ENCODE measurements around the gene IL1B.
"Not testable (repeated sequence)": the region's sequence is repeated elsewhere in the genome, so short reads cannot be mapped to it uniquely, and the experiment has no call there.

IL1B gene

GRCh38 chr2:112849956-112850355 is 13.4 kb upstream of the IL1B start:
- no peak for DNase-seq

DNA sequence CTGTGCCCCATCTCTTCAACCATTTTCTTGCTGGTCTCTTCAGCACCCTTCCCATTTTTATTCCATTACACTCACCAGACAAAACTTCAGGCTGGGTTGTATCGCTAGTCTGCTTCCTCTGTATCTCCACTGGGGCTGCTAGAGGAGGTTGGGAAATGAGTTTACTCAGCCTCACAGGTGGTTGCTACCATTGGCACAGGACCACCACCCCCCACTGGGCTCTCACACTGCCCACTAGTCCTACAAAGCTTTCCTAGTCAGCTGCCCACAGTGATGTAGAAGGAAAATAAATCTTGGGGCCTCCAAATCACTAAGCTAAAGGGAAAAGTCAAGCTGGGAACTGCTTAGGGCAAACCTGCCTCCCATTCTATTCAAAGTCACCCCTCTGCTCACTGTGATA is 12.3 kb upstream of the IL1B start:
- DNase-seq, result no peak

DNA sequence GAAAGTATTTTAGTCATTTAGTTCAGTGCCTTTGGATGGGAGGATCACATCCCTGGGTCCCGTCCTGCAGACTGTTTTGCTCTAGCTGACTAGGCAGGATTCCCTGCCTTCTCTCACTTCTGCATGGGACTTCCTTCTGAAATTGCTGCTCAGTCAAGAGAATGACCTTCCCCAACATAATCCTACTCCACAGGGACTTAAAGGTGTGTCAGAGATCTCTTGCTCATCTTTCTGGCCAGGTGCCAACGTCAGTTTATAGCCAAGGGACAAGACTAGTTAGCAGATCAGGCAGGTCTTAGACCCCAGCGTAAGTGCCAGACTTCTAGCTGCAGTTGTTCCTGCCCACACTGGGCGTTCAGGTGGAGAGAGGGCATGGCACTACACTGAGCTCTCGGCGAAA is 9.5 kb upstream of the IL1B start:
- no peak for DNase-seq

DNA sequence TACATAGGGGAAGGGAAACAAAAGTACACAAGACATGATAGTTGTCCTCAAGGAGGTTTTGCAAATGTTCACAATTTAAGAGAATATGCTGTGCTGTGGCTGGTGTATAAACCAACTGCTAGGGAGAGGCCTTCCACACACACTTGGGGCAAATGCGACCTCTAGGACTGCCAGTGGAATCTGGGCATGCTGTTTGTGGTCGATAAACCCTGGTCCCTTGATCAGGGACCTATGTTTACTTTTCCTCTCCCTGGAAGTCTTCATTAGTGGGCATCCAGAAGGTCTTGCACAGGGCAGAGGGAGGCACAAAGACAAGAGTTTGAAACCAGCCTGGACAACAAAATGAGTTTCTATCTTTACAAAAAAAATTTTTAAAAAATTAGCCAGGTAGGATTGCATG is 7.3 kb upstream of the IL1B start:
- DNase-seq, result no peak

DNA sequence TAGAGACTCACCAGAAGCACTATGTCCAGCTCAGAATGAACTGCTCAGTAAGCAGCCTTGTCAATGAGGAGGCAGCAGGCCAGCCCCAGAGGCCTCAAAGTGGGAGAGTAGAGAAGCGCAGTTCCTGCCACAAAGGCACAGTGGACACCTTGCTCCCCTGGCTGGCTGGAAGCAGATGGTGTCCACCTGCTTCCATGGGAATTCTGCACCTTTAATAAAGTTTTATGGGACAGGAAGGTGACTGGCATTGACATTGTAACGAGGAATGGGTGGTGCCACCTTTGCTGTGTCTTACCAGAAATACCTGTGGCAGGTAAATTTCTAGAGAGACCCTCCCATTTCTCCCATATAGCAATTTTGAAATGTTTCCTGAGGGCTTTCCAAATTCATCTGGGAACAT is 6.7 kb upstream of the IL1B start:
- no peak for DNase-seq

DNA sequence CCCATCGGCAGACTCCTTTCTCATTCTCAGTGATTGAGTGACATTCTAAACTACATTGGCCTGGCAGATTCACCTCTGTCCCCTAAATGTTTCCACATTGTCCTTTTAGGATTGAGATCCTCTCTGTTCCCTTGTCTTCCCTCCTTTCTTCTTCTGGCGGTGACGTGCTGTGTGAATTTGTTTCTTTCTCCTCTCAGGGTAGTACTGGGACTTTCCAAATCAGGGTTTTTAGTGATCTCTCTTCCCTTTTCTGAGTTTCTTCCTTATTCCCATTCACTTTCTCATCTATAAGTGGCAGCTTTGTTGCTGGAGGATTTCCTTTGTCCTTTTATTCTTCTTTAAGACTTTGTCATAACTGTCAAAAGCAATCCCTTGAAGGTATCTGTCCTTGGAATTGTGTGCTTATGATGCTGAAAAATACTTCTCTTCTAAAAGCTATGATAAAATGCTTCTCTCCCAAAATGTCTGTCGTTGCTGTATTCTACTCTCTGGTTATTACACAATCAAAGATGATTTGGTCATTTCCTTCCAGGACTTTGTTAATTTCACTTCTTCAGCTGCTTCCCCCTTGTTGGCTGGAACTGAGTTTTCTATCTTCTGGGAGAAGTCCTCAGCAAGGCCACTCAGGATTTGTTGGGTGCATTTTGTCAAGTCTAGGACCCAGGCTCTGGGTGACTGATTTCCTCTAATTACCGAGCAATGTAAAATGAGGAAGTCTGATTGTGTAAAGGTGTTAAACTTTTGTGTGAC is 4.9 kb upstream of the IL1B start:
- no peak for DNase-seq

DNA sequence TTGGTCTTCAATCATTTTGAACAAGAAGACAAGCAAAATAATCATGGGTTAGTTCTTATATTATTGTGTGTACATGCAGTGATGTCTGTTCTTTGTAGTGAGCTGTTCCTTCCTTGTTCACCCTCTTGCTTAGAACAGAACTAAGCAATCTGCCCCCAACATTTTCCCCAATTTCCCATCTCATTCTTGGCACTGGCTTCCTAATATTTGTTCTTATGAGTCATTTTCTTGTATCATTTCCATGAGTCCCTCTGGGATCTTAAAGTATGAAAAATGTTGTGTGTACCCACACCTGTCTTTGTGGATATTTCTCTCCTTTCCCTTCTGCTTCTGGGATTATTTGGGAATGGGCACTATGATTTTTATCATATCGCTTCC is 3.5 kb upstream of the IL1B start:
- no peak for DNase-seq

GRCh38 chr2:112839407-112840067 is 3.0 kb upstream of the IL1B start:
- no peak for DNase-seq

GRCh38 chr2:112836163-112836560 is 417 bp downstream of the IL1B start:
- no peak for DNase-seq

- DNase-seq, result no peak
Observed at GRCh38 chr2:112835536-112836162, 930 bp downstream of the IL1B start.

DNA sequence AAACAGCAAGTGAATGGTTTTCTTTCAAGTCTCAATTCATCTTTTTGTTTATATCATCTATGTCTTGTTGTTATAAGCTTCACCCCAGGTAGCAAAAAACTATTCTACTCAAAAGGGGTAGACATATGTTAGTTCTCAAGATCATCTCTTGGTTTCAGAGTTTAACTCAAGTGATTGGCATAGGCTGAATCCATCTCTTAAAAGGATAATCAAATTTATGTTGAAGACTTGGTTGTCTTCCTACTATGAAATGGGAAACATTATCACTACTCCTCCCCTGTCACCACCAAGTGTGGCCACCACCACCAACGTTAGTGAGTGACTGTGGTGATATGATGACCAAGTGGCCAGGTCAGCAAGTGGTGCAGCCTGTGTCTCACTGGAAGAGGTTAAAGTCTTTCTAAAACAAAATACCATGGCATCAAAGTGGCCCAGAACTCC is 1.5 kb downstream of the IL1B start:
- DNase-seq, result no peak

- no peak for DNase-seq
Observed at GRCh38 chr2:112834396-112835037, 2.1 kb downstream of the IL1B start.

- DNase-seq, result no peak
Observed at GRCh38 chr2:112833976-112834375, 2.6 kb downstream of the IL1B start.

DNA sequence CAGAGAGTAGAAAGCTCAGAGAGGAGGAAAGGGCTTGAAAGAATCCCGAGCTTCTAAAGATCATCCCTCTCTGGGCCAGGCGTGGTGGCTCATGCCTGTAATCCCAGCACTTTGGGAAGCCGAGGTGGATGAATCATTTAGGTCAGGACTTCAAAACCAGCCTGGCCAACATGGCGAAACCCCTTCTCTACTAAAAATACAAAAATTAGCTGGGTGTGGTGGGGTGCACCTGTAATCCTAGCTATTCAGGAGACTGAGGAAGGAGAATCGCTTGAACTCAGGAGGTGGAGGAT is 3.0 kb downstream of the IL1B start:
- DNase-seq, result not testable (repeated sequence)

DNA sequence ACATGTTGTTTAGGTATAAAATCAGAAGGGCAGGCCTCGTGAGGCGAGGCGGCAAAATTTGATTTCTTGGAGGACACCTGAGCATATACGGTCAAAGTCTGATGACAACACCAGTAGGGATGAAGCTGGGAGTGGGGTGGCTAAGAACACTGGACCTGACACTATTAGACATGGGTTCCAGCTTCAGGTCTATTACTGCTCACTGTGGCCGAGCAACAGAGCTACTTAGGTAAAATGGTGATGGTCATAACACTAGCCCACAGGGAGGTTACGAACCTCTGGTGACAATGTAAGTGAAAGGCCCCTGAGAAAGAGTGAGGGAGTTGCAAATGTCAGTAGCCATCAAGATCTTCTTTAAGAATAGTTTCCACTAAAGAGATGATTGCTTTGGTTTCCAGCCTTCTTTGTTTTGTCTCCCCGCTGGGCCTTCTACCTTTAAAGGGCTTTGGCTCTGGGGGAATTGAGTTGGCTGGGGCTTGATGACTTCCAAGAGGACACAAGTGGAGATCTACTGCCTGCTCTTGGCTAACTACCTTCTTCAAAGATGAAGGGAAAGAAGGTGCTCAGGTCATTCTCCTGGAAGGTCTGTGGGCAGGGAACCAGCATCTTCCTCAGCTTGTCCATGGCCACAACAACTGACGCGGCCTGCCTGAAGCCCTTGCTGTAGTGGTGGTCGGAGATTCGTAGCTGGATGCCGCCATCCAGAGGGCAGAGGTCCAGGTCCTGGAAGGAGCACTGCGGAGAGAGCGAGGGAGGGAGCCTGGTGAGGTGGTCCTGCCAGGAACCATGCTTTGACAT is 3.5 kb downstream of the IL1B start:
- no peak for DNase-seq

GRCh38 chr2:112831946-112832840 is 4.4 kb downstream of the IL1B start:
- DNase-seq, result no peak

- no peak for DNase-seq
Observed at GRCh38 chr2:112831513-112831845, 5.1 kb downstream of the IL1B start.

DNA sequence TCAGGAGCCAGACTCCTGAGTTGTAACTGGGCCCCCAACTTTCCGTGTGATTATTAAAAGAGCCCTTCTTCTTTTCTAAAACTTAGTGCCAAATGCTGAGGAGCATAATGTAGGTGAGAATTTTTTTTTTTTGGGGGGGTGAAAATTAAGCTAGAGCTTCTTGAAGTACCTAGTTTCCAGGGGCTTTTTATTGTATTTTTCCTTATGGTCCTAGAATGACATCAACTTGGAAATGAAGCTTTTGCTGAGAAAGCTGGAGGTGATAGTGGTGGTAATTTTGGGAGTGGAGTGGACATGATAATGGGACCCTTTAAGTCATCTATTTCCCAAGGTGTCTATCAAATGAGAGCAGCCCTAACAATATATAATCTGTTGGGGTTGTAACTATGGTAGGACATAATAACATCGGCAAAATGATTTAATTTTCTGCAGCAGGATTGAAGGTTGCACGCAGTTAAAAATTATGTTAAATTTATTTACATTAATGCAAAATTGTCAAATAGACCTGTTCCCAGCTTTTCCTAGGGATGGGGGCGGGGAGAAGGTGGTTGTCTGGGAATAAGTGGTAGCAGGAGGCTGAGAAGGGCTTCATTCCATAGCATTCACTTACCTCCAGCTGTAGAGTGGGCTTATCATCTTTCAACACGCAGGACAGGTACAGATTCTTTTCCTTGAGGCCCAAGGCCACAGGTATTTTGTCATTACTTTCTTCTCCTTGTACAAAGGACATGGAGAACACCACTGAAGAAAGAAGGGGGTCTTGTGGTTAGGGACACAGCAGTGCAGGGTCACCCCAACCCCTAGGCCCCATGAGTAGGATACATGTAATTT is 5.7 kb downstream of the IL1B start:
- no peak for DNase-seq

DNA sequence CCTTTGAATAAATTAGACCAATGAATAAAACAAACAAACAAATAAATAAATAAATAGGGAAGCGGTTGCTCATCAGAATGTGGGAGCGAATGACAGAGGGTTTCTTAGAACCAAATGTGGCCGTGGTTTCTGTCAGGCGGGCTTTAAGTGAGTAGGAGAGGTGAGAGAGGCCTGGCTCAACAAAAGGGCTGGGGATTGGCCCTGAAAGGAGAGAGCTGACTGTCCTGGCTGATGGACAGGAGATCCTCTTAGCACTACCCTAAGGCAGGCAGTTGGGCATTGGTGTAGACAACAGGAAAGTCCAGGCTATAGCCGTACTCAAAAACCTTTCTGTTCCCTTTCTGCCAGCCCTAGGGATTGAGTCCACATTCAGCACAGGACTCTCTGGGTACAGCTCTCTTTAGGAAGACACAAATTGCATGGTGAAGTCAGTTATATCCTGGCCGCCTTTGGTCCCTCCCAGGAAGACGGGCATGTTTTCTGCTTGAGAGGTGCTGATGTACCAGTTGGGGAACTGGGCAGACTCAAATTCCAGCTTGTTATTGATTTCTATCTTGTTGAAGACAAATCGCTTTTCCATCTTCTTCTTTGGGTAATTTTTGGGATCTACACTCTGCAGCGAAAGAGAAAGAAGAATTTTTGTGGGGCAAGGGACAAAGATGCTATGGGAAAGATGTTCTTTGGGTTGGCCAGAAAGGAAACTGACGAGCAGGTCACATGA is 6.5 kb downstream of the IL1B start:
- no peak for DNase-seq

- DNase-seq, result no peak
Observed at GRCh38 chr2:112829101-112829960, 7.2 kb downstream of the IL1B start.
